ENCODE measurements around the gene NSD2.
"Not testable (repeated sequence)": the region's sequence is repeated elsewhere in the genome, so short reads cannot be mapped to it uniquely, and the experiment has no call there.

NSD2 gene

DNA sequence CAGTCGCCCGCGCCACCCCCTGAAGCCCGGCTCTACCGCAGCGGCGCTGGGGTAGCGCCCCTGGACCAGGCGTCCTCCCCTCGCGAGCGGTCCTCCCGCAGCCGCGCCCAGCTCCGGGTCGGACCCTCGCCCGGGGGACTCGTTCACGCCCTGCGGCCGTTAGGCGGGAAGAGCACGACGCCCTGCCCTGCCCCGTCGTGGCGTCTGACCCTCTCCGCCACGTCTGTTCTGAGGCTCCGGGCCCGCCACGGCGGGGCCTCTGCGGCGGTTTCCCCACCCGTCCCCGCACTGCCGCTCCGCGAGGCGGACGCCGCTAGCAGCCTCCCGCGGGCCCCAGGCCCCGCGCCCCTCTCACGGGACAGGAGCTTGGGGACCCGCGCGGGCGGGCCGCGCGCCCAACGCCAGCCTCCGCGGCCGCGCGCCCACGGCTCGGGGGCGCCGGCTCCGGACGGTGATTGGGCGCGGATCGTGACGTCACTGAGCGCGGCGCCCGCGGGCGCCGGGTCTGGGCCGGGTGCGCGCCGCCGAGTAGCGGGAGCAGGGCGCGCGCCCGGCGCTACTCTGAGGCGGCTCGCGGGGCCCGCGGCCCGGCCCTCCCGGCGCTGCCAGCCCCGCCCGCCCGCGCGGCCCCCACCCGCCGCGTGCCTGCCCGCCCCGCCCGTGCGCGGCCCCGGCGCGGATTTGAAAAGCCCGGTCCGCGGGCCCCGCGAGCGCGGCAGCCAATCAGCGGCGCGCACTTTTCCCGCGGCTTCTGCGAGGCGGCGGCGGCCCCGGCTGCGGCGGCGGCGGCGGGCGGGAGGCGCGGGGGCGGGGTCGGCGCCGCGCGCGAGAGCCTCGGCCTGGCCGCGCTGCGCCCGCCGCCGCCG lies at the start of gene NSD2:
Gene NSD2, plus strand, starts transcription at position 816 of the 866 bp plus-strand sequence. CDS start 29,262 bp downstream, outside the sequence.
- peak; percentile 93 for DNase-seq

DNA sequence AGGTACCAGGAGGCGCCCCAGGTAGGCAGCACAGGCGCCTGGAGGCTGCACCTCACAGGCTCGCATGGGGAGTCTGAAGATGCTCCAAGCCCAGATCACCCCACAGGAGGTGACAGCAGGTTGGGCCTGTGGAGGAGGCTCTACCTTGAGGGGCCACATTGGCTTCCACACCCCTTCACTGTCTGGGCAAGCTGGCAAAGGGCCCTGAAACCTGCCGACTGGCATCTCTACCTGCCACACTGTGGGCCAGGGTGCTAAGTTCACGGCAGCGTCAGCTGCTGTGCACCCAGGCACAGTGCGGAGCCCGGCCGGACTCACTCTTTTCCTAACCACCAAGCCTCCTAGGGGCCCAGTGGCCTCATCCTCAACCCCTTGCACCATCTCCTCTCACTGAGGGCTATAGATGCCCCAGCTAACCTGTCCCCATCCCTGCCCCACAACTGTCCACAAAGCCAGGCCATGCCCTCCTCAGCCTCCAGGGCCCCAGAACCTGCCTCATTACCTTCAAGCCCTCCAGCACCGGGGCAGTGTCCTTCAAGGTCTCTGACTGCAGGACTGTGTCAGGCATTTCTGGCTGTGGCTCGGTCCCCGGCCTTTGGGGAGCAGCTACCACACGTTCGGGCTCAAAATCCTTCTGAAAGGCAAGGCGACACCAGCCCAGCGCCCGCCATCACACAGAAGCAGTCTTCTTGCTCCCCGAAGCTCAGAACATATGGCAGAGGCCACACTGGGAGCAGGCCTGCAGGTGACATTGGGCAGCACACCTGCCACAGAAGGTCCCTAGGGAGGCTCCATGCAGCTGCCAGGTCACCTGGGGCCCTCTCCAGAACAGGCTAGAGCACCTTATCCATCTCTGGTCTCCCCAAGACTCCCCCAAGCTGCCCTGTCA lies 49.3 kb upstream of the NSD2 start:
- DNase-seq: peak; percentile 37

DNA sequence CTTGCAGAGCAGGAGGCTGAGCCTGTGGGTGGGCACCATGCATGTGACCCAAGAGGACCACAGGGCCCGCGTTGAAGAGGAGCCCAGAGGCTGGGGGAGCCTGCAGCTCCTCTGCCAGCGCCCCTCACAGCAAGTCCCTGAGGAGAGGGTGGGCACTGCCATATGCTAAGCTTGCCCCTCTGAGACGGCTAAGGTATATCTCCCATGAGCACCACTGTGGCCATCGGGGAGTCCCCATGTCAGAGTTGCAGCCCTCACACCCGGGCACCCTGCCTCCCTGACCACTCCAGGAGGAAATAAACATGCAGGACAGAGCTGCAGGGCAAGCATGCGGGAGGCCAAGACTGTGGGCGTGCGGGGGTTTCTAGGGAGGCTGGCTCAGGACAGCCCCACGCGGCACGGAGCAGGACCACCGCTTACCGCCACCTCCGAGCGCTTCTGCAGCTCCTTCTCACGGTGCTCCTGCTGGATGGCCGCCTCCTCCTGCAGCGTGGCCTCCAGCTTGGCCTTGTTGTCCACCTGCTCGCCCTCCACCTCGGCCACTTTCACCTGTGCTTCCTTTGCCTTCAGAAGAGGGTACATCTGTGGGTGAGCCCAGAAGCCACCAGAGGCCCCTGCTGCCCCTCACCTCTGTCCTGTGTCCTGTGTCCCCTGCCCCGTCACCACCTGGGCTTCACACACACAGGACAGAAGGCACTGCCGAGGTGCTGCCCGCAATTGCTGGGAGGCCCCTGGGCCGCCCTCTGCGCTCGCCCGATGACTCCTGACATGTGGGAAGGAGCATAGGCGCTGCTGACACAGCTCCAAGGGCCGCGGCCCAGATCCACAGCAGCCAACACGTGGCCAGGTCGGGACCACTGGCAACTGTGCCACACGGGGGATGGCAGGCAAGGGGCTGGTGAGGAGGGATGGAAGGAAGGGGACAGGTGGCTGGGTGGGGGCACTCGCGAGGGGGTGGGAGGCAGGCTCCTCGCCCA lies 48.3 kb upstream of the NSD2 start:
- peak; percentile 41 for DNase-seq

DNA sequence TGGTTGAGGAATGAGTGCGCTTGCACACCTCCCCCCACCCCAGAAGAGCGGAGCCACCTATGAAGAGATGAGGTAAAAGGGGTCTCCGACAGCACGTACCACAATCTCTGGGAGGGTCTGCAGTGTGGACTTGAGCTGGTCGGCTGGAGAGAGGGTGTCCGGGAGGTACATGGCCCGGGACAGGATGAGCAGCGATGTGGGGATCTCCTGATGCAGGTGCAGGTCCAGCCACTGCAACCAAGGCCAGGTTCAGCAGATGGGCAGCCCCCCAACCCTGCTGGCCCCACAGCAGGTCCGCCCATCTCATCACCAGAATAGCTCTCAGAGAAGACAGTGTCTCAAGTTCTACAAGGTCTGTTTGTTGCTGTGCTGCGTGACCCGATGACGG lies 47.7 kb upstream of the NSD2 start:
- peak; percentile 28 for DNase-seq

DNA sequence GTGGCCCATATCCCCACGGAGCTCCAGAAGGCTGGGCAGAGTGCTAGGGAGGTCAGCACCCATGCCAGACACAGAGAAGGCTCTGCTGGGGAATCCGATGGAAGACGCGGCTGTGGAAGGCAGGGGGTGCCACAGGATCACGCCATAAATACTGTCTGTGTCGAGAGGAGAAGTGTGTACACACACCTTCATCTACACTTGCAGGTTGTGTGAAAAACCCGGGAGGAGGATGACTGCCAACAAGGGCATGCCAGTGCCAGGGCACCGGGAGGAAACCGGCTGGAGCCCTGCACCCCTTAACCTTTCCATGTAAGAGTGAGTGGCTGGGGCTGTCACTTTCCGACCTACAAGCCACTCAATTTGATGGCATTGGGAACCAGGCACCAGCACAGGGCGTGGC lies 46.4 kb upstream of the NSD2 start:
- peak; percentile 32 for DNase-seq

DNA sequence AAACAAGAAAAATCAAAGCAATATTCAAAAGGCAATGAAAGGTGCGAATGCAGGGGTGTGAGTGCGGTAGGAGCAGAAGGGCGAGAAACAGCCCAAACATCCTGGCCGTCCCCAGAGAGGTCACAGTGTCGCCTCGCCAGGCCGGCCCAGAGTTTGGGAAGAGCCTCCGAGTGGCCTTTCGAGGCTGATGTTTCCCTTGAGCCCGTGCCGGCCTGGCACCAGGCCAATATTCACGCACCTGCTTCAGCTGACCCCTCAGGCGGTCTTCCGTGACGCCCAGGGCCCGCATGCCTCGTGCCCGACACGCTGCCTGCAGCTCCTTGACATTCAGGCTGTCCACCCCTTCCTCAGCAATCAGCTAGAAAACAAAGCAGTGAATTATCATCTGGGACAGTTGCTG lies 45.9 kb upstream of the NSD2 start:
- peak; percentile 33 for DNase-seq

DNA sequence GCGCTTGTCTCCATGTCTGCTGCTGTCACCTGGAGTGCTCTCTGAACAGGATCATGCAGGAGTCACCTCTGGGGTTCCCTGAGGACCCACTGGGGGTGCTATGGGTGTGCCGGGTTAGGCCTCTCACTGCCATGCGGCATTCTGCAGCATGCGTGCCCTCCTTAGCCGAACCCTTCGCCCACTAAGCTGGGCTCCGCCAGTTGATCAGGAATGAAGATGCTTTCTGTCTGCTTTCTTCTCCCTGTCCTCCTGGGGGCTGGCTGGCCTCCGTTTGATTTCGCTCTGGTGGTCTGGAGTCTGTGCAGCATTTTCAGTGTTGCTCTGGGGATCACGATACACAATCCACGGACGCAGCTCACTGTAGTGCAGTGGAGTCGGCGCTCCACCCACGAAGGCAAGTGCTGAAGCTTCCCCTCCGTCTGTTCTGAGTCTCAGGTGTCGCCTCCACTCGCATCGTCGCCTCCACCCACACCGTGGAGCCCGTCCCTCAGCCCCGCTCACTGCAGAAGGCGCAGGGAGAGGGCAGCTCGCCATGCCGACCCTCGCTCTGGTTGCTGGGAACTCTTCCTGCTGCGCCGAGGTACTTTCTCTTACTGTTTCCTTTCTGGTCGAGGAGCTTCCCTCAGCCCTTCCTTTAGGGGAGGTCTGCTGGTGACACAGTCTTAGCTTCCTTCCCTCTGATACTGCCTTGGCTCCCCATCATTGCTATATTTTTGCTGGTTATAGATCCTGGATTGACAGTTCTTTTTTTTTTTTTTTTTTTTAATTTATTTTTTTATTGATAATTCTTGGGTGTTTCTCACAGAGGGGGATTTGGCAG lies 44.5 kb upstream of the NSD2 start:
- peak; percentile 32 for DNase-seq

DNA sequence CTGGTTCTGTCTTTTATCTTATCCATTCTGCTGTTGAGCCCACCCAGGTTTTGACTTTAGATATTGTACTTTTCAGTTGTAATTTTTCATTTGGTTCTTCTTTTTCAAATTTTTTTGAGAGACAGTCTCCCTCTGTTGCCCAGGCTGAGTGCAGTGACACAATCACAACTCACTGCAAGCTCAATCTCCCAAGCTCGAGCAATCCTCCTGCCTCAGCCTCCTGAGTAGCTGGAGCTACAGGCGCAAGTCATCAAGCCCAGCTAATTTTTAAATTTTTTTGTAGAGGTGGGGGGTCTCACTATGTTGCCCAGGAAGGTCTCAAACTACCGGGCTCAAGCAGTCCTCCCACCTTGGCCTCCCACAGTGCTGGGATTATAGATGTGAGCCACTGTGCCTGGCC lies 41.0 kb upstream of the NSD2 start:
- no peak for DNase-seq

DNA sequence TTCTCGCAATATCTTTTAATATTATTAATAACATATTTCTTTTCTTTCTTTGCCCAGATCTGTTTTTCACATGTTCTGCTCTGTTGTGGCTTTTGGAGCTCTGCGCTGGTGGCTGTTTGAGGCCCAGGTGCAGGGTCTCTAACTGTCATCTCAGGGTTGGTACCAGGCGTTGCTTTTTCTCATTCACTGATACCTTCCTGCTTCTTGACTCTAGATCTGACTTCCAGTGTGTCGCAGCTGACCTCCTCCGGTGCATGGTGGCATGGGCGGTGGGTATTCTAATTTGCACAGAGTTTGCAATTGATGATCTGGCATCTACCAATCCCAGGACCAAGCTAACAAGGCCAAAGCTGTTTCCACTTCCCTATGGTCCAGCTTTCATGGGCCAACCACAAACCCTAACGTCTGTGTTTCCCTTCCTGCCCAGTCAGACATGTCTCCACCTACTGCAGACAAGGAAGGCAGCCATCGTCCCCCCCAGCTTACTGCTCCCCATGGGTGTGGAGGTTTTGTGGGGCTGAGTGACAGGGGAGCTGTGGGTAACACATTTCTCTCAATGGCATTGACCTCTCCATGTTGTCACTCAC lies 40.5 kb upstream of the NSD2 start:
- DNase-seq: no peak

DNA sequence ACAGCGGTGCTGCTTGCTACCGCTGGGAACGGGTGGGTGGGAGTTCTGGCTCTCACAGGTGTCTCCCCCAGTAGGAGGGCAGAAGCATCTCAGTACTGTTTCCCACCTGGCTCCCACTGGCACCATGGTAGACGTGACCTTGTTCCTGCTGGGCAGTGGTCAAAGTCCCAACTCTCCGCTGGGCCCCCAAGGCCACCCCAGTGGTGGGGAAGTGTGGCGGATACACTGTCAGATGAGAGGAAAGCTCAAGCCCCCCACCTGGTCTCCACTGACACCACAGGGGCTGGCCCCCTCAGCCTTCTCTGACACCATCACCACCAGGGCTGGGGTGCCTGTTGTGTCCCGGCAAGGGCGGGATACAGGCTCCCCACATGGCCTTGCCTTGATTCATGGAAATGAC lies 39.9 kb upstream of the NSD2 start:
- DNase-seq: no peak

DNA sequence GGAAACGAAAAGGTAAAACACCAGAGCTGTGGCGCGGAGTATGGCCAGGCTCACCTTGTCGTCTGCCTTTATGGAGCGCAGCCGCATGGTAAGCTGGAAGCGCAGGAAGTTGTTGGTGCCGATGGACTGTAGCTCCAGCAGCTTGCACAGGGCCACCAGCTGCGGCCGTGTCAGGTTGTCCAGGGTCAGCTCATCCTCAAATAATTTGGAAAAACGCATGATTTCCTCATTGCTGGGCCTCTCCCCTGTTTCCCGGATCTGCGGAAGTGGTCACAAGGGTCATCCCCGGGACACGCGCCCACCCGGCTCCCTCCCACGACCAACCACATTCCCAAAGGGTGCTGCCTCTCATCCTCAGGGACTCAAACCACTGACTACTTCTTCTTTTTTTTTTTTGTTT lies 38.5 kb upstream of the NSD2 start:
- no peak for DNase-seq

DNA sequence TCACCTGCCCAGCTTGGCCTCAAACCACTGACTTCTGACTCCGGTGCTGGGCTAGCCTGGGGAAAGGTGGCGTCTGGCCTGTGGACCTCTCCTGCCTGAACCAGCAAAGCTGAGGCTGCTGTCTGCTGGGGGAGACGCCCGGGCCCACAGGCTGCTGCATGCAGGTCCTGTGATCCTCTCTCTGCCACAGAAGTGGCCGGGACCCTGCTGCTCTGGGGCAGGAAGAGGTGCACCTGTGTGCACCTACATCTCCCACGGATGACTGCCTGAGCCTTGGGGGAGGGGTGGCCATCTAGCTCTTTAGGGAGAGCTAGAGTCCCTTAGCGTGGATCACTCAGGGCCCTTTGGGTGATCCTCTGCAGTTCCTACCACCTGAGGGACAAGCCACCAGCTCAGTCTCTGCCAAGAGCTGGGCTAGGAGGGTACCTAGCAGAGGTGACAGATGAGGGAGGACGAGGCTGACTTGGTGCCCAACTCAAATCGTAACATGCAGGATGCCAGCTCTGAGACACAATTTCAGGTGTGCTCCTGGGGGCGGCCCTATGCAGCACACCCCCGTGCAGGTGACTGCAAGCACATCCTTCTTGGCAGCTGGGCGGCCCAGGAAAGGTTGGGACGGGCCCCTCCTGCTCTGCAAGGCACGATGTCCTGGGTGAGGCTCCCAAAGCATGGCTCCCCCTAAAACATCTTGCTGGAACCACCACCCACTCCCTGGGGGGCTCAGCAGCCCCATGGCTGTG lies 37.7 kb upstream of the NSD2 start:
- no peak for DNase-seq

DNA sequence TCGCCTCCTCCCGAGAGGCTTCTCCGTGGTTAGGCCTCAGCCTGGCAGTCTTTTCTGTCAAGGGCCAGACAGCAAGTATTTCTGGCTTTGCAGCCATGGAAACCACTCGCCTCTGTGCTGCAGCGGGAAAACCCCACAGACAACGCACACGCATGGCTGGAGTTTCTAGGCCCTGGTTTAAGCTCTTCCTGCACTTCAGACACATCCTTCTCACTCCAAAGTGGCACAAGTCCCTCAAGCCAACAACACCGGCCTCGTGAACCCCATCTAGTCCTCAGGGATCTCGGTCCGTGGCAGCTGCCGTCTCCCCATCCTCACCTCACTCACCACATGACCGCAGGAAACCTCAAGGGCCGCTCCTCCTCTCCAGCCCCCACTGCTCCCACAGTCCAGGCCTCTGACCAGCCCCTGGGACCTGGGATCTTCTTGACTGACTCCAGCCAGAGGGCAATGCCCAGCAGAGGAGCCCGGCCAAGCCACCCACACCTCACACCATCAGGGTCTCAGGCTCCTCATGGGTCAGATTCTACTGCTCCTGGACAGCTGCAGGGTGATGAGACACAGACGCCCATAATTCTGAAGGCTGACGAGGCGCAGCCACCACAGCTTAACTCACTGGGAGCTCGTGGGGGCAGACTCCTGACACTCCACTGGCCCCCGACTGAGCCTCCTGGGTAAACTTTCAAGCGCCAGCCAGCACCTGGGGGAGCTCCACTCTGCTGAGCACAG lies 37.0 kb upstream of the NSD2 start:
- DNase-seq: no peak

DNA sequence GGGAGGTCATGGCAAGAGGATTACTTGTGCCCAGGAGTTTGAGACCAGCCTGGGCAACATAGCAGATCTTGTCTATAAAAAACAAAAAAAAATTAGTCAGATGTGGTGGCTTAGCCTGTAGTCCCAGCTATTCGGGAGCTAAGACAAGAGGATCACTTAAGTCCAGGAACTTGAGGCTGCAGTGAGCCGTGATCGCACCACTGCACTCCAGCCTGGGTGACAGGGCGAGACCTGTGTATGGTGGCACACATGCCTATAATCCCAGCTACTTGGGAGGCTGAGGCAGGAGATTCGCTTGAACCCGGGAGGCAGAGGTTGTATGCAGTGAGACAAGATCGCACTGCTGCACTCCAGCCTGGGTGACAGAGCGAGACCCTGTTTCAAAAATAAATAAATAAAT lies 35.4 kb upstream of the NSD2 start:
- DNase-seq: not testable (repeated sequence)

DNA sequence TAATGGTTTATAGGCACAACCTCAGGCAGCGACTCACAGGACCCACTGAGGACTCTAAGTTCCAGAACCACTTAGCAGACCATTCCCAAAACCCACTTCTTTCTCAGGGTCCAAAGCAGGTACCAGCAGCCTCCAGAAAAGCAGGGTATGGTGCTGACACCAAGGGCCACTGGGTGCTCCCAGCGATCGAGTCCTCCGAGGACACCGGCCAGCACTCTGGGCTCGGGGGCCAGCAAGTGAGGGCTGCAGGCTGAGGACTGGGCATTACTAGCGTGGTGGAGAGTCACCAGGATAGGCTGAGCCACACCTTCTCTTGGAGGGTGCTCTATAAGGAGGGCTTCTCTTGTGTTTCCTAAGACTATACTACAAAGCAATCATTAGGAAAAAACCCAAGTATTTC lies 34.5 kb upstream of the NSD2 start:
- DNase-seq: no peak

DNA sequence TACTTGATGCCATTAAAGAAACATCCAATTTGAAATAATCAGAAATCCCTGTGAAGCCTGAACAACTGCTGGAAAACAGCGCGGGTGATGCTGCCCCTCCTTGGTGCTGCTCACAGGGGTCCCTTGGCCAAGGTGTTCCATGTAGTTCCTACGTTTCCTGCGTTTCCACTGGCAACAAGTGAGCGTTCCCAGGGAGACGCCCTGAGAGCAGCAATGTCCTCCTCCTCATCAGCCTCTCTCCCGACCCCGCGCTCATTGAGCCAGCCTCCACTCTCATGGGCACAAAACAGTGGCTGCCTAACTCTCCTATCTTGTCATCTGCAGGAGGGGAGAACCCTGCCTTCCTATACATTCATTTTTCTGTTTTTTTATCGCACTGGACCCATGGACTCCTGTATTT lies 34.1 kb upstream of the NSD2 start:
- DNase-seq: no peak

DNA sequence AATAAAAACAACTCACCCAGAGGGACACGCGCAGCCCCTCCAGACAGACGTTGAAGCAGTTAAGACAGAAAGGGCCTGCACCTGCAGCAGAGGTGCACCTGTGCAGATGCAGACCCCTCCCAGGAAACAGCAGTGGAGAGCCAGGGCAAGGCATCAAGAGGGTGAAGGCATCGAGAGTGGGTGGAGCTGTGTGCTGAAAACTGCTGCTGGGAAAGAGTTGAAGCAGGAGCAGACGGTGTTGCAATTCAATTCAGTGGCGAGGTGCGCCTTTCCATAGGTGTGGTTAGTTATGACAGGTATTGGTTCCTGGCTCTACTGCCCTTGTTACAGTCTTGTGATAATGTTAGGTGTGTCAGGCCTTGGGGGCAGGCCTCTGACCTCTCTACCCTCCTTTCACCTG lies 31.9 kb upstream of the NSD2 start:
- no peak for DNase-seq

DNA sequence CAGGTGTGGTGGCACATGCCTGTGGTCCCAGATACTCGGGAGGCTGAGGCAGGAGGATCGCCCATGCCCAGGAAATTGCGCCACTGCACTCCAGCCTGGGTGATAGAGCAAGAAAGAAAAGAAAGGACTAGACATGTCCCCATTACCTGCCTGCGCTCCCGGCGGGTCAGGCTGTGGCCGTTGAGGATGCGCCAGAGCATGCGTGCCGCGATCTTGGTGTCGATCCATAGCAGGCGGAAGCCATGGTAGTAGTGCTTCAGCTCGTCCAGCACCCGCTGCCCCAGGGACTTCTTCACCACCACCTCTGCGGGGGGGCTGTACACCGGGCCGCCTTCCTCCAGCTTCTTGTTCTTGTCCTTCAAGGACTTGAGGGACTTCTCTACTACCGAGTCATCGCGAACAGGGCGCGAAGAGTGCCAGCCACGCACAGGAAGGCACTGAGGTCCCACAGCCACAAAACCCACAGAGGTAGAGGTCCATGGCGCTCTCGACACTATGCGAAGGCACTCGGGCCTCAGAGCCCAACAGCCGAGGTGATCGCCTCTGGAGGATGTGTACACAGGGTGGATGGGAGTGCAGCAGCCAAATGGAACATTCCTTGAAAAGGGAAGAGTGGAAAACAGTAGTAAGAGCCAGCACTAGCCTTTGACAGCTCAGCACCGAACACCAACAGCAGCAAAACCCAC lies 29.8 kb upstream of the NSD2 start:
- DNase-seq: no peak

DNA sequence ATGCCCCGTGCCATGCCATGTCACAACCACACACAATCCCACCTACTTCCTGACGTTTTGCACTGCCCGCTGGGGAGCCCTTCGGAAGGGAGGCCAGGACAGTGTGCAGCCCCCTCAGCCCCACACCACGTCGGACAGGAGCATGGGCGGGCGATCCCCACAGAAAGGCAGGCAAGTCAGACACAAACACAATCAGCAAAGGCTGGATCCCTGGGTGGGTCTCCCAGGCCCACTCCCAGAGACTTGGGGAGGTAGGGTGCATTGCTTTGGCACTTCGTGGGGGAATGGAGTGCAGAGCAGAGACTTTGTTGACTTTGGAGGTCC lies 29.3 kb upstream of the NSD2 start:
- DNase-seq: no peak
